ENCODE data around the gene HSPA8.

- no peak for TF ChIP-seq POLR2AphosphoS5 (IDR thresholded peaks at IDR 0.05; ENCODE audit: low read depth)
- TF ChIP-seq CTCF (IDR thresholded peaks at IDR 0.05; ENCODE audit: insufficient read depth, low read length), result no peak
- TF ChIP-seq REST (IDR thresholded peaks at IDR 0.05; ENCODE audit: insufficient replicate concordance, low read depth), result no peak
- no peak for TF ChIP-seq SPI1 (IDR thresholded peaks at IDR 0.05; ENCODE audit: borderline replicate concordance, low read depth)
- TF ChIP-seq GABPA (IDR thresholded peaks at IDR 0.05; ENCODE audit: low read depth), result no peak
Observed at GRCh38 chr11:123047266-123047946, 14.5 kb downstream of the HSPA8 start.
